CD1c-positive myeloid dendritic cell (primary cell): ENCODE measurements around the gene SMARCAL1.
A peak's percentile ranks its signal among the peaks of the same experiment; 100 is the strongest.

Experiments used
- DNase-seq: peaks from one replicate; pipeline ENCODE4 v3.0.0-alpha.2; 2016; ENCODE audit errors: extremely low spot score

Gene SMARCAL1

GRCh38 chr2:216426938-216427337 lies 14.7 kb downstream of the SMARCAL1 start:
- DNase-seq, result no peak

GRCh38 chr2:216428618-216429350 lies 16.5 kb downstream of the SMARCAL1 start:
- peak; percentile 22 for DNase-seq

DNA sequence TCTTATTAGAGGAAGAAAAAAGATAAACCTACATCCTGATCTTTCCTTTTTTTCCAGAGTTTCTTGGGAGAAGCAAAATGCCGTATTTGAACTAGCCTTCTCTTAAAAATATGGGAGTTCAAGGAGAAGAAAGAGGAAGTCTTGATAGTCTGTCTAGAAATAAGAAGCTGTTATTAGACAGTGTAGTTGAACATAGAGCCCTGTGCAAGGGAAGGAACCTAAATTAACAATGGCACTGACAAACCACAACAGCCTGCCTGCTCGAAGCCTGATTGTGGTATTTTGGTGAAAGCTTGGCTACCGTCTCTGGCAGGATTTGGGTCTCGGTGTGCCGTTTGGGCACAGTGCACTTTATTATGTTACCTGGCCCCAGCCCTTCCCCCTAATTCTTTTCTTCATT lies 17.1 kb downstream of the SMARCAL1 start:
- no peak for DNase-seq

GRCh38 chr2:216430811-216431530 lies 18.7 kb downstream of the SMARCAL1 start:
- DNase-seq, result no peak

DNA sequence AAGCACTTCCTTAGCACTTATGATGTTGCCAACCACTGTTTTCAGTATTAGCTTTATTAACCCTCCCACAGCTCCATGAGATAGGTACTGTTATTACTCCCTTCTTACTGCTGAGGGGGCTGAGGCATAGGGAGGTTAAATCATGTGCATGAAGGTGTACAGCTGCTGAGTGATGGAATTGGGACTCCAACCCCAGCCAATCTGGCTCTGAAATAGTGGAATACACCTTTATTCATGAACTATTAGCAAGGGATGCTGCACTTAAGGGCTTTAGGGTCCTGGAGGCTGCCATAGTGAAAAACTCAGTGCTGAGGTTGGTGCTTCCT lies 19.2 kb downstream of the SMARCAL1 start:
- DNase-seq, result no peak

DNA sequence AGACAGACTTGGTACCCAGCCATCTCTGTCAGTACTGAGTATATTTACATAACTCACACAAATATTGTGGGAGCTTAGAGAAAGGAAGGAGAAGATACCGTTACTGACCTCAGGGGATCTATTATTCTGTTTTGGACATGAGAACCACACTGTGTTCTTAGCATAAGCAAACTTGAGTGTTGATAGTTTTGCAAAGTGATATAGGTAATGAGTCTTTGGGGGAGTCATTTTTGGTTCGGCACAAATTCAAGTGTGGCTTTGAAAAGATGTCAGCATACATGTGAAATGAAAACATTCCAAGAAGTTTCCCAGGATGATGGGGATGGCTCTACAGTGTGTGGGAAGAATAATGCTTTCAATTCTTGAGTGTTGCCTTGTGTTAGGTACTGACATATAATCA lies 24.1 kb downstream of the SMARCAL1 start:
- no peak for DNase-seq

DNA sequence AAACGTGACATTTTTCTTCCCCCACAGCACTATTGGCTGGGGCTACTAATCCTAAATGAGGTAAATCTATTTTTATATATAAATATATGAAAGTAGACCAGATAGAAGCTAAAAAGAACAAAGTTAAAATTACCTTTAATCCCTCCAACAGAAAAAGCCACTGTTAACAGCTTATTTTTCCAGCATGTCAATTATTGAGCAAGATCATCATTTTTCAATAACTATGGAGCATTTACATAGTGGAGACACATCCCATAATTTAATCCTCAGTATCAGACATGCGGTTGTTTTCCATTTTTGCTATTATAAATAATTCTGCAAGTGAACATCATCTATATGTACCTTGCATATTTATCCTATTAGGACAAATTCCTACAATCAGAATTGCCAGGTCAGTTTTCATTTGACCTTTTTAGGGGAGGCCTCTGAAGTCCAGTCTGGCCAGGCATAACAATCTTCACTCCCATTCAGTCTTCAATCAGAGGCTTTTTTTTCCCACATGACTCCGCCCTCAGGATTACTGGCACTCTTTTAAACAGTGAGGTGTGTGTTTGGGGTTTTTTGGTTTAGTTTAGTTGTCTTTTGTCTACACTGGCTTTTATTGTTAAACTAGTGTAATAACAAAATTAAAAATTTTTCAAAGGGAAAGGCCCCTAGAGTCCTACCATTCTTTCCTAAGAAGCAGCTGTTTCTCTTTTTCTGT lies 29.2 kb downstream of the SMARCAL1 start:
- no peak for DNase-seq

DNA sequence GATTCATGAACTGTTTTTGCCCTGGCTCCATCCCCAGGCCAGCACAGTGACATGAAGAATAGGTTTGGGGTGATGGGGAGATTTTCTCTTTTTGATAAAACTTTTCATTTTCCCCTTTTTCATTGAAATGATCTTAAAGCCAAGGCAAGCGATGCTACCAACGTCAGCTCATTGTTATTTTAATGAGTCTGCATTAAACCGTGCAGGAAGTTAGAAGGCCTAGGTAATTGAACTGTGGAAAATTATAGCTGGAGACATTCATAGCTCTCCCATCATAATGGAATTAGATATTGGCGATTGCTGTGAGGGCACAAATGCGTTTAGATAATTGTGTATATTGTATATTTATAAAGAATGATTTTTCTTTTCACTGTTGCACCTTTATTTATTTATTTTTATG lies 33.2 kb downstream of the SMARCAL1 start:
- DNase-seq, result no peak

DNA sequence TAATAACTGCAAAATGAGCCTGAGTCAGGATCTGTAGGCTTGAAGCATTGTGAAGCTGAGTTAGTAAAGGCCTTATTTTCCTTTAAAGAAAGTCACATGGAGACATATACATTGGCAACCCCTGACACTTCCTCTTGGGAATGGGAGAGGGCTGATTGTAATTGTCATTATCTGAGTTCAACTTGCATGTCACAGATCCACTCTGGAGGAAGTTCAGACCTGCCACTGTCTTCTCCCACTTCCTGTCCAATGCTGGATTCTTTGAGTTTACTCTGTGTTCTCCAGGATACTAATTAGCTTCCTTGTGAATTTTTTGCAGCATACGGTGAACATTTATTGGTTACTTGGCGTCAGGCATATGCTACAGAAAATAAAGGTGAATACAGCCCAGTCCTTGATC lies 34.1 kb downstream of the SMARCAL1 start:
- DNase-seq, result no peak

DNA sequence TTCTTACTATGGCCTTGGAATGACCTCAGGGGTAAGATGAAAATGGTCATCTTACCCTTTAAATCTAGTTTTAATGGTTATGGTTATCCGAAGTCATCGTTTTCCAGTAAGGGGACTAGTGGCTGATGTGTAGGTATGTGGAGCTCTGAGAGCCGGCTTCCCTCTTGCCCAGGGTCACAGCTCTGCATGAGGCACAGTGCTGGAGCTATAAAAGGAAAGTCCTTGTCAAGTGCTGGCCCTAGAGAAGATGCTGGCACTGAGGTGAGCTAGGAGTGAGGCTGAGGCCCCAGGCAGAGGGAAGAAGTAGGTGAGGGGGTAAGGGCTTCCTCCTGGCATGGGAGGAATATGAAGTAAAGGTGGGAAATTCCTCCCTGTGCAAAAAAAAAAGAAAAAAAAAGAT lies 35.0 kb downstream of the SMARCAL1 start:
- no peak for DNase-seq

DNA sequence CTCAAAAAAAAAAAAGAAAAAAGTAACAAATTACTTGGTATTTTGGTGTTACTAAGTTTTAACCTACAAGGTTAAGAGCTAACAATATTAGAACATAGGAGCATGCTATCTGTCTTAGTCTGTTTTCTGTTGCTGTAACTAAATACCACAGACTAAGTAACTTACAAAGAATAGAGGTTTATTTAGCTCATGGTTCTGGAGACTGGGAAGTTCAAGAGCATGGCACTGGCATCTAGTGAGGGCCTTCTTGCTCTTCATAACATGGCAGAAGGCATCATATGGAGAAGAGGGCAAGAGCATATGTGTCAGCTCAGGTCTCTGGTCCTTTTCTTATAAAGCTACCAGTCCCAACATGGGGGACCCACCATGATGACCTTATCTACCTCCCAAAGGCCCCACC lies 36.5 kb downstream of the SMARCAL1 start:
- DNase-seq, result no peak

GRCh38 chr2:216450346-216450745 lies 38.1 kb downstream of the SMARCAL1 start:
- no peak for DNase-seq

- DNase-seq, result no peak
Measured at GRCh38 chr2:216450784-216451183, 38.5 kb downstream of the SMARCAL1 start.

DNA sequence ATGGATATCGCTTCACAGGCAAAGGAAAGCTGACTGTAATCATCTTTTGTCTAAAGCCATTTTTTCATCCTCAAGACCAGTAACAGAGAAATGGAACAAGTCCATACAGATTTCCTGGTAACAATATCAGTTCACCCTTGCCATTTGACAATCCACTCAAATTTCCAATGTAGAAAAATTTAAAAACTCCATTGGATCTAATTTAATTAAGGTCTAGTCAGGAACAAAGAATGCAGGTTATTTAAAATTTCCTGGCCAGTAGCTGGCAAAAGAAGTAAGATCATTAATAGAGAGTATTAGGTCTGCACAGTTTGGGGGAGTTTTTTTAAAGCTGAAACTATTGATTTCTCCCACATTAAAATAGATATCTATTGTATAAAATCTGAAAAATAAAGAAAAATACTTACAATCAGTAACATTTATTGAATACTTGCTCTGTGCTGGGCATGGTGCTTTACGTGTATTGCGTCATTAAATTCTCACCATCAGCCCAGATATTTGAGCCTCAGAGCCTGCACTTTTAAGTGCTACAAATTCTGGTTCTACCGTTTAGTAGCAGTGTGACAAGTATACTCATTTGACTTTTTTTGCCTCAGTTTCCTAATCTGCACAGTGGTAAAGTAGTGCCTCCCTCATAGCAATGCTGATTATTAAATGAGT lies 41.8 kb downstream of the SMARCAL1 start:
- no peak for DNase-seq

DNA sequence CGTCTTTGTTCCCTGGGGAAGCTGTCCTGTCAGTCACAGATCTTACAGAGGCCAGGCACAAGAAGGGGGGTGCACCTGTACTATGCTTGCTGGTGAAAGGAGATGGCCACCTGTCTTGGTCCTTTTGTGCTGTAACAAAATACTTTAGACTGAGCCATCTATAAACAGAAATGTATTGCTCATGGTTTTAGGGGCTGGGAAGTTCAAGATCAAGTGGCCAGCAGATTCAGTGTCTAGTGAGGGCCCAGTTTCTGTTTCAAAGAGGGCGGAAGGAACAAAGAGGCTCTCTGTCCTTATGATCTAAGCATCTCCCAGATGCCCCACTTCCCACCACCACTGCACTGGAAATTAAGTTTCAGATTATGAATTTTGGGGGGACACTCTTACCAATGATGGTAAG lies 50.9 kb downstream of the SMARCAL1 start:
- DNase-seq, result no peak

GRCh38 chr2:216464104-216464720 lies 51.9 kb downstream of the SMARCAL1 start:
- DNase-seq, result no peak

- DNase-seq, result no peak
Measured at GRCh38 chr2:216465579-216466195, 53.4 kb downstream of the SMARCAL1 start.

- no peak for DNase-seq
Measured at GRCh38 chr2:216467845-216468244, 55.6 kb downstream of the SMARCAL1 start.

GRCh38 chr2:216469661-216470060 lies 57.4 kb downstream of the SMARCAL1 start:
- DNase-seq, result no peak

GRCh38 chr2:216473187-216473586 lies 60.9 kb downstream of the SMARCAL1 start:
- DNase-seq, result no peak

DNA sequence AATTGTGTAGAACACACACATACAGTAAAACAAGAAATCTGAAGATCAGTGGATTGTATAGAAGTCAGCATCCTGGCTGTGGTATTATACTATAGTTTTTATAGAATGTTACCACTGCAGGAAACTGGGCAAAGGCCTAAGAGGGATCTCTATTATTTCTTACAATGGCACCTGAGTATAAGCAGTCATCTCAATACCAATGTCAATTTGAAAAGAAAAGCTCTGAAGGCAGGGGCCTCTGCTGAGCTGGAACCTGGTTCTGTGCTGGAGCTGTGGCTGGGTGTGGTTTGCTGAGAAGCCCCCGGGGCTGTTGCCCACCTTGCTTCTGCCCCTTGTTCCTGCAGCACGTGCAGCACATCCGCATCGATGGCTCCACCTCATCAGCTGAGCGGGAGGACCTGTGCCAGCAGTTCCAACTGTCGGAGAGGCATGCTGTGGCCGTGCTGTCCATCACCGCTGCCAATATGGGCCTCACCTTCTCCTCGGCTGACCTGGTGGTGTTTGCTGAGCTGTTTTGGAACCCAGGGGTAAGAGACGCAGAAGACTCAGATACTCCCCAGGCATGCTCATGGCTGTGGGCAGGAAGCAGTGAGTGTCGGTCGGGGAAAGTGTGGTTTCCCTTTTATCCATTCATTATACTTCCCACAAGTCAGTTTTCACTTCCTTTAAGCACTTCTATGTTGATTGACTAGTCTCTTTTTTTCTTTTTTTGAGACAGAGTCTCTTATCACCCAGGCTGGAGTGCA lies 62.8 kb downstream of the SMARCAL1 start:
- DNase-seq, result peak; percentile 80
